Upper lobe of left lung (tissue), 6 donors: ENCODE data around the gene USPL1. TPM values are rescaled to one million over a fixed set of nuclear protein-coding genes. Genes with fewer than 3 reads are reported as not detected.

Experiments
- ATAC-seq, 2 donors: fragments of 200-7000 bp; cut with Tn5 transposase; one replicate each; pipeline ENCODE4 v1.9.1; 2022; ENCODE audit warnings: mild to moderate bottlenecking in 2 of 2, moderate library complexity in 2 of 2; ENCODE audit not compliant: low FRiP score in 2 of 2
- DNase-seq, 2 donors: peaks; one replicate each; pipeline ENCODE4 v3.0.0-alpha.2; 2019 to 2020
- H3K27ac ChIP-seq, 4 donors: fragments of 200-600 bp; sonication (generic); one replicate each; pipeline ENCODE4 v1.5.1; 2016 to 2019
- H3K27me3 ChIP-seq, 4 donors: fragments of 200-600 bp; sonication (generic); one replicate each; pipeline ENCODE4 v1.5.1; 2017 to 2019
- H3K36me3 ChIP-seq, 4 donors: fragments of 200-600 bp; sonication (generic); one replicate each; pipeline ENCODE4 v1.5.1; 2016 to 2019
- H3K4me1 ChIP-seq, 4 donors: fragments of 200-600 bp; sonication (generic); one replicate each; pipeline ENCODE4 v1.5.1; 2018 to 2019
- H3K4me3 ChIP-seq, 4 donors: fragments of 200-600 bp; sonication (generic); one replicate each; pipeline ENCODE4 v1.5.1; 2017 to 2019; ENCODE audit warnings: mild to moderate bottlenecking in 2 of 4, moderate library complexity in 1 of 4
- H3K9me3 ChIP-seq, 4 donors: fragments of 200-600 bp; sonication (generic); one replicate each; pipeline ENCODE4 v1.5.1; 2018 to 2019
- CTCF ChIP-seq, 6 experiments: fragments of 450-650 bp in 4 of 6; fragments of 200-600 bp in 2 of 6; sonication (generic) in 2 of 6; IDR thresholded peaks; one replicate each; pipeline ENCODE4 v1.5.1; 2016 to 2019; ENCODE audit warnings: antibody characterized with exemption in 6 of 6
- EP300 ChIP-seq, 4 donors: sonication (generic); formaldehyde crosslinking; IDR thresholded peaks; one replicate each; pipeline ENCODE4 v1.5.1; 2017; ENCODE audit warnings: antibody characterized with exemption in 4 of 4, control low read depth in 2 of 4
- POLR2A ChIP-seq, 4 donors: fragments of 450-650 bp; IDR thresholded peaks; one replicate each; pipeline ENCODE4 v1.5.1; 2016 to 2017; ENCODE audit warnings: antibody characterized with exemption in 4 of 4, mild to moderate bottlenecking in 2 of 4
- POLR2AphosphoS5 ChIP-seq, 2 donors: sonication (generic); formaldehyde crosslinking; IDR thresholded peaks; one replicate each; pipeline ENCODE4 v1.5.1; 2017; ENCODE audit warnings: antibody characterized with exemption in 2 of 2
- WGBS, 2 donors: methylation state at CpG; one replicate each; pipeline ENCODE4 v1.1.5; 2017 to 2018; 5-methylcytosine and 5-hydroxymethylcytosine counted together
- total RNA-seq, 6 donors: library from RNA; depleted of rRNA in 4 of 6; stranded (reverse); fragments of >200 nt in 4 of 6; gene quantifications; one replicate each; pipeline versions ENCODE4 v1.1.0 to v1.2.1, GENCODE V29; 2016 to 2021
- donor health status: DM: no; HTN: no; CAD: no; lungs with moderate emphysema.
- donor health status: DM: no; HTN: yes; CAD: no; lungs with severe emphysema.

The USPL1 gene
- total RNA-seq, 6 donors from 2014 or later, result 10.8 to 25.1 (median 16.2) TPM

- Histone ChIP-seq H3K4me3 (peak overlapping the region in 3 of 4 donors; percentile 30 to 46 (median 39)), H3K36me3 (no peaks in the 10 kb centered on the region), H3K27me3 (no peaks in the 10 kb centered on the region), H3K27ac (peak overlapping the region; percentile 63 to 86 (median 78)), H3K9me3 (no peaks in the 10 kb centered on the region), H3K4me1 (peaks cover 8 to 17% (median 11%) of the 10 kb centered on the region in 4 donors)
- ATAC-seq (peak; percentile 91 to 97), DNase-seq (peak; percentile 60 to 76)
- WGBS, 2 donors, result 30 to 34% methylated on average over 20 to 21 of the region's 21 CpGs
- TF ChIP-seq EP300 (IDR thresholded peaks at IDR 0.05) (peak in 2 of 4 donors; percentile 14 to 35), POLR2A (IDR thresholded peaks at IDR 0.05) (peak in 3 of 4 donors; percentile 3 to 56 (median 24)), POLR2AphosphoS5 (IDR thresholded peaks at IDR 0.05) (peak; percentile 60 to 78), CTCF (IDR thresholded peaks at IDR 0.05) (no peak)
These were observed 72.8 kb downstream of the USPL1 start for GRCh38 chr13:30690282-30691188.

DNA sequence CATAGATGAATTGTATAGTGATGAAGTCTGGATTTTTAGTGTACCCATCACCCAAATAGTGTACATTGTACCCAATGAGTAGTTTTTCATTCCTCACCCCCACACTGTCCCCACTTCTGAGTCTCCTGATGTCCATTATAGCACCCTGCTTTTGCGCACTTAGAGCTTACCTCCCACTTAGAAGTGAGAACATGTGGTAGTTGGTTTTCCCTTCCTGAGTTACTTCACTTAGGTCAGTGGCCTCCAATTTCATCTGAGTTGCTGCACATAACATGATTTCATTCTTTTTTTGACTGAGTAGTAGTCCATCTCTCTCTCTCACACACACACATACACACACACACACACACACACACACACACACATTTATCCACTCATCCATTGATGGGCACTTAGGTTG lies 74.4 kb downstream of the USPL1 start:
- TF ChIP-seq POLR2A (IDR thresholded peaks at IDR 0.05), result no peak
- no peak for TF ChIP-seq CTCF (IDR thresholded peaks at IDR 0.05)
- TF ChIP-seq POLR2AphosphoS5 (IDR thresholded peaks at IDR 0.05), result no peak
- no peak for TF ChIP-seq EP300 (IDR thresholded peaks at IDR 0.05)
- no peak for DNase-seq
- Histone ChIP-seq H3K4me1 (peaks cover 19 to 32% (median 24%) of the 10 kb centered on the region in 4 donors), H3K36me3 (no peaks in the 10 kb centered on the region), H3K27me3 (no peaks in the 10 kb centered on the region), H3K9me3 (no peaks in the 10 kb centered on the region), H3K27ac (no peak overlapping the region), H3K4me3 (no peak overlapping the region)
- no peak for ATAC-seq
- 89% methylated on average over 1 of the region's 1 CpG for WGBS, 2 donors

GRCh38 chr13:30696278-30697176 lies 78.8 kb downstream of the USPL1 start:
- no peak for TF ChIP-seq POLR2AphosphoS5 (IDR thresholded peaks at IDR 0.05)
- TF ChIP-seq EP300 (IDR thresholded peaks at IDR 0.05), result no peak
- no peak for TF ChIP-seq CTCF (IDR thresholded peaks at IDR 0.05)
- no peak for TF ChIP-seq POLR2A (IDR thresholded peaks at IDR 0.05)
- 33 to 39% methylated on average over 11 of the region's 11 CpGs for WGBS, 2 donors
- H3K36me3 ChIP-seq, result no peaks in the 10 kb centered on the region
- peak overlapping the region in 3 of 4 donors; percentile 23 to 40 (median 24) for H3K27ac ChIP-seq
- peaks cover 16 to 30% (median 21%) of the 10 kb centered on the region in 4 donors for H3K4me1 ChIP-seq
- DNase-seq, result peak in 1 of 2 donors; percentile 62
- H3K9me3 ChIP-seq, result no peaks in the 10 kb centered on the region
- no peaks in the 10 kb centered on the region for H3K27me3 ChIP-seq
- ATAC-seq, result peak; percentile 75 to 85
- H3K4me3 ChIP-seq, result no peak overlapping the region

DNA sequence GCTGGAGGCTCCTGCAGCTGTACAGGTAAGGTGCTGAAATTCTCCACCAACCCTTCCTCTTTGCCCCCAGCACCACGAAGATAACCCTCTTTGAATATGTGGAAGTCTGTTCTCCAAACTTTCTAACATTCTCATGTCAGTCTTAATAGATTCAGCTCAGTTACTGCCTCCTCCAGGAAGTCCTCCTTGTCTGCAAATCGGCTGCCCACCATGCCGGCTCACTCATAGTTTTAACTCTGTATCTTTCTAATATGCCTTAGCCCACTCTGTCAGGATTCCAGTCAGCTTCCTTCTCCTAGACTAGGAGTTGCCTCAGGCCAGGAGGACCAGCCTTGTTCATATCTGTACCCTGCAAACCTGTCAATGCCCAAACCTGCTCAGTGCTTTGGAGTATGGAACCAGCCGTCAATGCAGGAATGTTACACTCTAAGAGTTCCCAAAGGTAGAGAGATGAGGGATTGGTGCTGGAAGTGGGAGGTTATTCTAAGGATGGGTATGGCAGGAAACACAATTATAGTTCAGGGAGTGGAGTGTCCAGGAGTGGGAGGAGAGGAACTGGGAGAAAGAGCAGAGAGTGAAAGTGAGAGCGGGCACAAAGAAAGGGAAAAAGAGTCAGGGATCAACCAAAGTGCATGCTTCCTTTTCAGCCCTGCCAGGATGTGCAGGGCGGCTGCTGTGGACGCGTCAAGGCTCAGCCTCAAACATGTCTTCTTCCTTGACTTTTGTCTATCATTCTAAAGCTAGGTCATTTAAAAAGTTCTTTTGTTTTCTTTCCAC lies 79.6 kb downstream of the USPL1 start:
- H3K36me3 ChIP-seq, result no peaks in the 10 kb centered on the region
- H3K4me3 ChIP-seq, result peak overlapping the region in 1 of 4 donors; percentile 7
- TF ChIP-seq CTCF (IDR thresholded peaks at IDR 0.05) (no peak), POLR2AphosphoS5 (IDR thresholded peaks at IDR 0.05) (peak in 1 of 2 donors; percentile 11)
- ATAC-seq (peak in 1 of 2 donors; percentile 61), DNase-seq (no peak)
- H3K9me3 ChIP-seq, result no peaks in the 10 kb centered on the region
- WGBS, 2 donors, result 48 to 55% methylated on average over 8 of the region's 8 CpGs
- no peaks in the 10 kb centered on the region for H3K27me3 ChIP-seq
- peaks cover 16 to 30% (median 21%) of the 10 kb centered on the region in 4 donors for H3K4me1 ChIP-seq
- peak overlapping the region; percentile 23 to 40 (median 27) for H3K27ac ChIP-seq
